ENCODE results near the gene ILF2.
"Not testable (repeated sequence)": the region's sequence is repeated elsewhere in the genome, so short reads cannot be mapped to it uniquely, and the experiment has no call there.

DNA sequence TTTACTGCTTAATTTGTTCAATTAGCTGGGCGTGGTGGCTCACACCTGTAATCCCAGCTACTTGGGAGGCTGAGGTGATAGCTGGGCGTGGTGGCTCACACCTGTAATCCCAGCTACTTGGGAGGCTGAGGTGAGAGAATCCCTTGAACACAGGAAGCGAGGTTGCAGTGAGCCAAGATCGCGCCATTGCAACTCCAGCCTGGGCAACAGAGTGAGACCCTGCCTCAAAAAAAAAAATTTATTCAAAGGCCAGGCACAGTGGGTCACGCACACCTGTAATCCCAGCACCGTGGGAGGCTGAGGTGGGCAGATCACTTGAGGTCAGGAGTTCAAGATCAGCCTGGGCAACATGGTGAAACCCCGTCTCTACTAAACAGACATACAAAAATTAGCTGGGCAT lies 2.1 kb downstream of the ILF2 start:
- TF ChIP-seq CTCF (IDR thresholded peaks at IDR 0.05); POLR2A (IDR thresholded peaks at IDR 0.05; ENCODE audit: low read depth); POLR2AphosphoS5 (IDR thresholded peaks at IDR 0.05): not testable (repeated sequence)

Data from esophagus muscularis mucosa (tissue), 3 donors.